PFSK-1 (cell line): Measurements from ENCODE around the gene DAAM2.

Experiments
- FOXP2 ChIP-seq: optimal IDR thresholded peaks from 2 replicates; pipeline ENCODE3; 2011; ENCODE audit warnings: borderline replicate concordance, control low read depth, inconsistent platforms; ENCODE audit not compliant: insufficient read depth; ENCODE audit errors: extremely low read length, extremely low read depth
- POLR2AphosphoS5 ChIP-seq: IDR thresholded peaks from 2 replicates; pipeline ENCODE4 v1.6.1; 2012; ENCODE audit warnings: low read depth, mild to moderate bottlenecking, control low read depth, low read length, moderate library complexity
- REST ChIP-seq, 2 experiments: IDR thresholded peaks; 2 replicates each; pipeline versions ENCODE4 v1.6.1 to v1.8.0; 2011 to 2012; ENCODE audit warnings: low read depth in 2 of 2, low read length in 2 of 2, control low read depth in 1 of 2, inconsistent platforms in 1 of 2, mild to moderate bottlenecking in 1 of 2, moderate library complexity in 1 of 2; ENCODE audit not compliant: insufficient read depth in 1 of 2
- SIN3A ChIP-seq: IDR thresholded peaks from 2 replicates; pipeline ENCODE4 v1.6.1; 2012; ENCODE audit warnings: mild to moderate bottlenecking, low read length, moderate library complexity, borderline replicate concordance; ENCODE audit not compliant: insufficient read depth
- TAF1 ChIP-seq: IDR thresholded peaks from 2 replicates; pipeline ENCODE4 v1.6.1; 2012; ENCODE audit warnings: low read length, control low read depth, borderline replicate concordance; ENCODE audit not compliant: insufficient read depth

The DAAM2 gene

GRCh38 chr6:39951191-39951590 lies 159.0 kb downstream of the DAAM2 start:
- TF ChIP-seq POLR2AphosphoS5, result no peak
- TF ChIP-seq TAF1, result no peak
- no peak for TF ChIP-seq SIN3A
- no peak for TF ChIP-seq FOXP2
- no peak for TF ChIP-seq REST (IDR thresholded peaks at IDR 0.05; ENCODE audit: insufficient read depth in 1 of 2, low read depth in 2 of 2, low read length in 2 of 2)

- TF ChIP-seq REST (IDR thresholded peaks at IDR 0.05; ENCODE audit: insufficient read depth in 1 of 2, low read depth in 2 of 2, low read length in 2 of 2) (no peak), POLR2AphosphoS5 (no peak), FOXP2 (no peak), SIN3A (no peak), TAF1 (no peak)
Observed at GRCh38 chr6:39951716-39952115, 159.5 kb downstream of the DAAM2 start.

GRCh38 chr6:39952167-39952566 lies 160.0 kb downstream of the DAAM2 start:
- TF ChIP-seq TAF1, result no peak

GRCh38 chr6:39953076-39953618 lies 161.0 kb downstream of the DAAM2 start:
- TF ChIP-seq TAF1 (no peak), FOXP2 (no peak), REST (IDR thresholded peaks at IDR 0.05; ENCODE audit: insufficient read depth in 1 of 2, low read depth in 2 of 2, low read length in 2 of 2) (no peak), SIN3A (no peak), POLR2AphosphoS5 (no peak)
